ENCODE results near the gene CCDC7. TPM values are rescaled to one million over a fixed set of nuclear protein-coding genes. Genes with fewer than 3 reads are reported as not detected.
"Not testable (repeated sequence)": the region's sequence is repeated elsewhere in the genome, so short reads cannot be mapped to it uniquely, and the experiment has no call there.

Gene CCDC7
- total RNA-seq, 2 experiments from 2014 or later, result 9.0 TPM

- ATAC-seq, result no peak
Measured at GRCh38 chr10:32795598-32796183, 349.8 kb downstream of the CCDC7 start.

GRCh38 chr10:32797393-32797792 lies 351.5 kb downstream of the CCDC7 start:
- ATAC-seq; CTCF ChIA-PET; H3K27me3 Mint-ChIP-seq; POLR2A ChIA-PET; H3K4me3 Mint-ChIP-seq; H3K9me3 Mint-ChIP-seq (ENCODE audit: low read depth); DNase-seq; H3K27ac Mint-ChIP-seq; H3K36me3 Mint-ChIP-seq (ENCODE audit: low read depth); H3K4me1 Mint-ChIP-seq: not testable (repeated sequence)
- intact Hi-C loops (cut with DNase I, micrococcal nuclease), result loop anchor here in 1 of 2 experiments (10.0 kb wide), 1 partner anchor 1837 kb away; no protein-coding TSS in a partner anchor

More at GRCh38 chr10:32795598-32796183, 349.8 kb downstream of the CCDC7 start:
- Mint-ChIP-seq H3K4me3 (no peak overlapping the region), H3K4me1 (peaks cover 2% of the 10 kb centered on the region), H3K36me3 (ENCODE audit: low read depth) (no peaks in the 10 kb centered on the region), H3K27ac (no peak overlapping the region), H3K27me3 (no peaks in the 10 kb centered on the region), H3K9me3 (ENCODE audit: low read depth) (no peaks in the 10 kb centered on the region)
- CTCF ChIA-PET, result interaction anchor here (1.0 kb wide), 2 partner anchors 213 to 397 kb away, joined by 3 to 4 read pairs; no protein-coding TSS in a partner anchor
- intact Hi-C loops (cut with DNase I, micrococcal nuclease), result loop anchor here (1.0 to 10.0 kb wide), 3 partner anchors 213 to 1839 kb away; no protein-coding TSS in a partner anchor
- no peak for DNase-seq
- POLR2A ChIA-PET, result no interaction called here

GRCh38 chr10:32846974-32847373 lies 401.0 kb downstream of the CCDC7 start:
- no peak overlapping the region for H3K4me3 Mint-ChIP-seq
- CTCF ChIA-PET, result interaction anchor here (0.6 to 1.1 kb wide), 2 partner anchors 63 to 71 kb away, joined by 3 read pairs; no protein-coding TSS in a partner anchor
- H3K36me3 Mint-ChIP-seq (ENCODE audit: low read depth), result no peaks in the 10 kb centered on the region
- POLR2A ChIA-PET, result no interaction called here
- DNase-seq (no peak), ATAC-seq (no peak)
- H3K4me1 Mint-ChIP-seq, result no peaks in the 10 kb centered on the region
- no peaks in the 10 kb centered on the region for H3K9me3 Mint-ChIP-seq (ENCODE audit: low read depth)
- intact Hi-C loops (cut with DNase I, micrococcal nuclease), result no loop called here
- H3K27ac Mint-ChIP-seq, result no peak overlapping the region
- no peaks in the 10 kb centered on the region for H3K27me3 Mint-ChIP-seq

- Mint-ChIP-seq H3K27ac (no peak overlapping the region), H3K36me3 (ENCODE audit: low read depth) (no peaks in the 10 kb centered on the region), H3K4me3 (no peak overlapping the region), H3K27me3 (no peaks in the 10 kb centered on the region), H3K9me3 (ENCODE audit: low read depth) (no peaks in the 10 kb centered on the region), H3K4me1 (no peaks in the 10 kb centered on the region)
- intact Hi-C loops (cut with DNase I, micrococcal nuclease), result no loop called here
- POLR2A ChIA-PET, result no interaction called here
- ATAC-seq (no peak), DNase-seq (no peak)
- CTCF ChIA-PET, result no interaction called here
Measured at GRCh38 chr10:32851301-32851700, 405.4 kb downstream of the CCDC7 start.

- Mint-ChIP-seq H3K4me3 (no peak overlapping the region), H3K4me1 (no peaks in the 10 kb centered on the region), H3K27me3 (no peaks in the 10 kb centered on the region), H3K27ac (no peak overlapping the region), H3K9me3 (ENCODE audit: low read depth) (no peaks in the 10 kb centered on the region), H3K36me3 (ENCODE audit: low read depth) (no peaks in the 10 kb centered on the region)
- ChIA-PET POLR2A (no interaction called here), CTCF (no interaction called here)
- DNase-seq (no peak), ATAC-seq (no peak)
- intact Hi-C loops (cut with DNase I, micrococcal nuclease), result no loop called here
Measured at GRCh38 chr10:32854435-32854834, 408.5 kb downstream of the CCDC7 start.

GRCh38 chr10:32865170-32865569 lies 419.2 kb downstream of the CCDC7 start:
- Mint-ChIP-seq H3K27ac (no peak overlapping the region), H3K4me3 (no peak overlapping the region), H3K36me3 (ENCODE audit: low read depth) (no peaks in the 10 kb centered on the region), H3K9me3 (ENCODE audit: low read depth) (peaks cover 2% of the 10 kb centered on the region), H3K27me3 (no peaks in the 10 kb centered on the region), H3K4me1 (no peaks in the 10 kb centered on the region)
- ATAC-seq (no peak), DNase-seq (no peak)
- ChIA-PET POLR2A (interaction anchor here (0.6 kb wide), 1 partner anchor 94 kb away, joined by 5 read pairs; no protein-coding TSS in a partner anchor), CTCF (interaction anchor here (1.3 kb wide), 1 partner anchor 145 kb away, joined by 3 read pairs; no protein-coding TSS in a partner anchor)
- intact Hi-C loops (cut with DNase I, micrococcal nuclease), result no loop called here

- no peak for ATAC-seq
Measured at GRCh38 chr10:32877915-32878314, 432.0 kb downstream of the CCDC7 start.

GRCh38 chr10:32878646-32879045 lies 432.7 kb downstream of the CCDC7 start:
- intact Hi-C loops (cut with DNase I, micrococcal nuclease), result no loop called here
- no peak for DNase-seq
- no peaks in the 10 kb centered on the region for H3K27me3 Mint-ChIP-seq
- peaks cover 7% of the 10 kb centered on the region for H3K4me1 Mint-ChIP-seq
- H3K4me3 Mint-ChIP-seq, result no peak overlapping the region
- no peaks in the 10 kb centered on the region for H3K36me3 Mint-ChIP-seq (ENCODE audit: low read depth)
- H3K9me3 Mint-ChIP-seq (ENCODE audit: low read depth), result no peaks in the 10 kb centered on the region
- ChIA-PET CTCF (interaction anchor here (0.6 kb wide), 1 partner anchor 500 kb away, joined by 3 read pairs; no protein-coding TSS in a partner anchor), POLR2A (no interaction called here)
- H3K27ac Mint-ChIP-seq, result no peak overlapping the region
- ATAC-seq, result no peak

More at GRCh38 chr10:32877915-32878314, 432.0 kb downstream of the CCDC7 start:
- no peak overlapping the region for H3K4me3 Mint-ChIP-seq
- POLR2A ChIA-PET, result no interaction called here
- no peak overlapping the region for H3K27ac Mint-ChIP-seq
- H3K9me3 Mint-ChIP-seq (ENCODE audit: low read depth), result no peaks in the 10 kb centered on the region
- intact Hi-C loops (cut with DNase I, micrococcal nuclease), result no loop called here
- H3K27me3 Mint-ChIP-seq, result no peaks in the 10 kb centered on the region
- H3K36me3 Mint-ChIP-seq (ENCODE audit: low read depth), result no peaks in the 10 kb centered on the region
- no peak for DNase-seq
- H3K4me1 Mint-ChIP-seq, result peaks cover 7% of the 10 kb centered on the region
- CTCF ChIA-PET, result no interaction called here

- Mint-ChIP-seq H3K4me3 (no peak overlapping the region), H3K27me3 (no peaks in the 10 kb centered on the region), H3K36me3 (ENCODE audit: low read depth) (no peaks in the 10 kb centered on the region), H3K4me1 (peaks cover 7% of the 10 kb centered on the region), H3K9me3 (ENCODE audit: low read depth) (no peaks in the 10 kb centered on the region), H3K27ac (no peak overlapping the region)
- POLR2A ChIA-PET, result no interaction called here
- DNase-seq (no peak), ATAC-seq (no peak)
- intact Hi-C loops (cut with DNase I, micrococcal nuclease), result no loop called here
- CTCF ChIA-PET, result no interaction called here
Measured at GRCh38 chr10:32882076-32882475, 436.1 kb downstream of the CCDC7 start.

- H3K4me1 Mint-ChIP-seq, result peaks cover 5% of the 10 kb centered on the region
- CTCF ChIA-PET, result no interaction called here
- no peak overlapping the region for H3K27ac Mint-ChIP-seq
- no peak overlapping the region for H3K4me3 Mint-ChIP-seq
- POLR2A ChIA-PET, result no interaction called here
- intact Hi-C loops (cut with DNase I, micrococcal nuclease), result no loop called here
- DNase-seq (no peak), ATAC-seq (no peak)
- no peaks in the 10 kb centered on the region for H3K9me3 Mint-ChIP-seq (ENCODE audit: low read depth)
- no peaks in the 10 kb centered on the region for H3K36me3 Mint-ChIP-seq (ENCODE audit: low read depth)
- H3K27me3 Mint-ChIP-seq, result no peaks in the 10 kb centered on the region
Measured at GRCh38 chr10:32887481-32887880, 441.5 kb downstream of the CCDC7 start.

GRCh38 chr10:32888161-32888927 lies 442.4 kb downstream of the CCDC7 start:
- no peak for ATAC-seq
- CTCF ChIA-PET, result no interaction called here

GRCh38 chr10:32889631-32890212 lies 443.8 kb downstream of the CCDC7 start:
- no peak overlapping the region for H3K27ac Mint-ChIP-seq
- intact Hi-C loops (cut with DNase I, micrococcal nuclease), result no loop called here
- H3K27me3 Mint-ChIP-seq, result no peaks in the 10 kb centered on the region
- no peak for DNase-seq
- no peak for ATAC-seq
- no peaks in the 10 kb centered on the region for H3K9me3 Mint-ChIP-seq (ENCODE audit: low read depth)
- peaks cover 5% of the 10 kb centered on the region for H3K4me1 Mint-ChIP-seq
- CTCF ChIA-PET, result no interaction called here
- no peak overlapping the region for H3K4me3 Mint-ChIP-seq
- H3K36me3 Mint-ChIP-seq (ENCODE audit: low read depth), result no peaks in the 10 kb centered on the region
- POLR2A ChIA-PET, result no interaction called here

More at GRCh38 chr10:32888161-32888927, 442.4 kb downstream of the CCDC7 start:
- Mint-ChIP-seq H3K4me1 (peaks cover 5% of the 10 kb centered on the region), H3K27ac (no peak overlapping the region), H3K36me3 (ENCODE audit: low read depth) (no peaks in the 10 kb centered on the region), H3K9me3 (ENCODE audit: low read depth) (no peaks in the 10 kb centered on the region), H3K27me3 (no peaks in the 10 kb centered on the region), H3K4me3 (no peak overlapping the region)
- intact Hi-C loops (cut with DNase I, micrococcal nuclease), result no loop called here
- no peak for DNase-seq
- POLR2A ChIA-PET, result no interaction called here
